Measurements from ENCODE around the gene SLF1.

DNA sequence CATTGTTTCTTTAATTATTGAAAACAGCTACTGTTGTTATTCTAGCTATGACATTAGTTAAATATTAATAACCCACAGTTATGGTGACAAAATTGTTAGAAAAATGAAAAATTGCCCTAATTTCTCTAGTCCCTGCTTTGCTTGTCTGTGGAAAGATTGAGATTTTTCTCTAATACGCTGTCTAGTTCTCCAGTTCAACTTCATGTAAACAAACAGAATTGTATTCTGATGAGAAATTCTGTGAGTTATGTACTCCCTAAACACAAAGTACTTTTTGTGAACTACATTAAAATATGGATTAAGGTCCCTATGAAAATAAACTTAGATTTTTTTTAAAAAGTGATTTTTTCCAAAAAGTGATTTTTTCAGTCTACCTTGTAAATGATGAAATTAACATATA, 8.7 kb downstream of the SLF1 start:
- no peak for TF ChIP-seq ZNF384 (IDR thresholded peaks at IDR 0.05)
- TF ChIP-seq FOXK2 (IDR thresholded peaks at IDR 0.05): no peak
- no peak for TF ChIP-seq SUZ12 (IDR thresholded peaks at IDR 0.05)
- TF ChIP-seq ARNT (IDR thresholded peaks at IDR 0.05): no peak
- TF ChIP-seq HDGF (IDR thresholded peaks at IDR 0.05; ENCODE audit: borderline replicate concordance): no peak
- TF ChIP-seq, protein P1, sequence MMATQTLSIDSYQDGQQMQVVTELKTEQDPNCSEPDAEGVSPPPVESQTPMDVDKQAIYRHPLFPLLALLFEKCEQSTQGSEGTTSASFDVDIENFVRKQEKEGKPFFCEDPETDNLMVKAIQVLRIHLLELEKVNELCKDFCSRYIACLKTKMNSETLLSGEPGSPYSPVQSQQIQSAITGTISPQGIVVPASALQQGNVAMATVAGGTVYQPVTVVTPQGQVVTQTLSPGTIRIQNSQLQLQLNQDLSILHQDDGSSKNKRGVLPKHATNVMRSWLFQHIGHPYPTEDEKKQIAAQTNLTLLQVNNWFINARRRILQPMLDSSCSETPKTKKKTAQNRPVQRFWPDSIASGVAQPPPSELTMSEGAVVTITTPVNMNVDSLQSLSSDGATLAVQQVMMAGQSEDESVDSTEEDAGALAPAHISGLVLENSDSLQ (IDR thresholded peaks at IDR 0.05): no peak
- no peak for TF ChIP-seq SP1 (IDR thresholded peaks at IDR 0.05)
- TF ChIP-seq TARDBP (IDR thresholded peaks at IDR 0.05): no peak

All from HEK293T (cell line).